NCI-H1436 (cell line): ENCODE results near the gene PLA2G4D.
A peak's percentile ranks its signal among the peaks of the same experiment; 100 is the strongest.

ENCODE experiments used
- DNase-seq: peaks from one replicate; lab custom pipeline; 2025; lab: John Stamatoyannopoulos, UW

PLA2G4D gene

GRCh38 chr15:42050484-42051255 lies 43.7 kb downstream of the PLA2G4D start:
- DNase-seq = no peak

DNA sequence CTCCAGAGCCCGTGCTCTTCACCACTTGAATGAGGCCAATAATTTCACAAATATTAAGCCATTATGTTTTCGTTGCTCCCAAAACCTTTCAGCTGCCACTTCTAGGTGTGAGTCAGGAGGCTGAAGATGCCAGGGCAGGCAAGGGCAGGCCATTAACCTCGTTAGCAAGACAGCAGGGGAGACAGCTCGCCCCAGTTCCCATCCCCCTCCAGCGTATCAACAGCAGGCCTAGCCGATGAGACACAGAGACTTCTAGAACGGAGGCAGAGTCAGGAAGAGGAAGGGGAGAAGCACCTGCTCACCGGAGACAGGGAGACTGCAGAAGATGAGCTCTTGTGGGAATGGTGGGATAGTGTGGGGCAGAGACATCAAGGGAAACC lies 45.6 kb downstream of the PLA2G4D start:
- DNase-seq = no peak

- DNase-seq = no peak
Observed at GRCh38 chr15:42048080-42048820, 46.1 kb downstream of the PLA2G4D start.

DNA sequence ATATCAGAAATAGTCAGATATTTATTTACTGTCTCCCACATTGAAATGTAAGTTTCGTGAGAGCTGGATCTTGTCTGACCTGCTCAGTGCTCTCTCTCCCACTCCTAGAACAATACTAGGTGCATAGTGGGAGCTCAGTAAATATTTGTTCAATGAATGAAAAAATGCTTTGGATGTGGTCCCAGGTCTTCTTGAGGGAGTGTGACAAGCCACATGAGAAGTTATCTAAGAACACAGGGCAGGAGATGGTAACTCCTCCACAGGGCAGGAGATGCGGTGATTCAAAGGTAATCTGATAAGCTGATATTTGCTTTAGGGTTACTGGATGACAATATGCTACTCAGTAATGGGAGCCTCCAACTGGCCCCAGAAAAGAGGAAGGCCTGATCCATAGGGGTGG lies 47.8 kb downstream of the PLA2G4D start:
- DNase-seq = no peak

GRCh38 chr15:42045211-42045615 lies 49.1 kb downstream of the PLA2G4D start:
- no peak for DNase-seq

DNA sequence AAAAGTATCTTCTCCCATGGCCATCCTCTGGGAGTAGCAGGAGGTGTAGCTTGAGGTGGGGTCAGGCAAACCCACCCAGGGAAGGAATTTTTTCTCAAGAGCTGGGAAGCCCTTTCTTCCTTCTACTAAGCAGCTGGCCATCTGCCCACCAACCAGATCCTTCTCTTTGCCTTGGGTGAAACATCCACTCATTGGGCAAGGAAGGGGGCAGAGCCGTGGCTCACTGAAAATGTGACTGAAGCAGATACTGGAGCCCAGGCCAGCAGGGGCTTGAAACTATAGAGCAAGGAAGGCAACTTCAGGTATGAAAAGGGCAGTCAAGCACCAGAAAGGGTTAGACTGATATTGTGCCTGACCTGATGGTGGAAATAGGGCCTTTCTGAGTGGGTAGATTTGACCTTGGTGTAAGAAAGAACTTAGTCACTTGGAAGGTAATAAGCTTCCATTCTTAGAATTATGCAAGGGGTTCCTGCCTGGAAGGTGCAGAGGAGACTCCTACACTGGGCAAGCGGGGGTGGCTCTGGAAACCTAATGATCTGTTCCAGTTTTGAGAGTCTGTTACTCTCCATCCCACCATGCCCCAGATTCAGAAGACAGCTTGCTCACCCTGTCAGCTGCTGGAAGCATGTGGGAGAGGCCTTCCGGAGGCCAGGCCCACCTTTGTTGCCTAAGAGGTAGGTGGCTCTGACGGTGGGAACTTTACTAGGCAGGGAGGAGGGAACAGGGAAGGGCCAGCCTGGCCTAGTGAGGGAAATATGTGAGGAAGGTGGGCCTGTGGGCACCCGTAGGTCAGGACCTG lies 51.6 kb downstream of the PLA2G4D start:
- DNase-seq = no peak

DNA sequence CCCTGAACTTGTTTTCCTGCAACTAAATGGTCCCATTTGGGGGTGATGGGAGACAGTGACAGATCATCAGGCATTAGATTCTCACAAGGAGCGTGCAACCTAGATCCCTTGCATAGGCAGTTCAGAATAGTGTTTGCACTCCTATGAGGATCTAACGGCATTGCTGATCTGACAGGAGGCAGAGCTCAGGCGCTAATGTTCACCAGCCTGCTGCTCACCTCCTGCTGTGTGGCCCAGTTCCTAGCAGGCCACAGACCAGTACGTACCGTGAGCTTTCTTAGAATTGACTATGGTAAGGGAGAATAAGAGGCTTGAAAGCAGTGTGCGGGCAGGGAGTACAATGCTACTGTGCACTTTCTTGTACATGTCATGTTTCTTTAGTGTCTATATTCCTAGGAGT lies 56.0 kb downstream of the PLA2G4D start:
- no peak for DNase-seq

DNA sequence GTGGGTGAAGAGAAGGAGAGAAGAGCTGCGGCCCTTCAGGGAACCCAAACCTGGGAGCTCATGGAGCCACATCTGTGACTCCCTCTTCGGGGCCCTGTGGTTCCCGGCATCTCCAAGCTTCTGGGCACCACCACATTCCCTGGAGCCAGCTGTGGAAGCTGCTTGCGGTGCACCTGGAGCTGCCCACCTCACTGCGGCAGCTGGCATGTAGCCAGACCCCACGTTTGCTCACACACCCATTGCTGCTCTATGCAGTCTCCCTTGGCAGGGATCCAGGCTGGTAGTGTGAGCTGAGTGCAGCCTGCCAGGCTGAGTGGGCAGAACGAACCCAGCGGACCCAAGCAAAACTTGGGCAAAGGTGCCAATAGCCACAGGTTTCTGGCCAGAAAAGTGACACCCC lies 56.7 kb downstream of the PLA2G4D start:
- peak; percentile 72 for DNase-seq

DNA sequence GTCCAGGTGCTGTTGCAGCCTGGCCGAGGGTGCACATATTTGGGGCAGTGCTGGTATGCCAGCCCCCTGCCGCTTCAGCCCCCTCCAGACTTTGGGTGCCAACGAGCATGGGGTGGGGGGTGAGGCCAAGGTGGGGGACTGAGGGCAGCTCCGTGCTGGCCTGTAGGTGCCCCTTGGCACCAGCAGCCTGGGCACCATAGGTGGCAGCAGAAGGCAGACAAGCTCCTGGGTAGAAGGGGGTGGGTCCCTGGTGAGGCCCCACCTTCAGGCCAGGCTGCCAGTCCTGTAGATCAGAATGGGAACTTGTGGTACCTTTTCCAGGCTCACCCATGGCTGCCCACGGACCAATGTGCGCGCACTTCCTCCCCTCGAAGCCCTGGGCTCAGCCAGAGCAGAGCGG lies 57.4 kb downstream of the PLA2G4D start:
- DNase-seq = no peak

DNA sequence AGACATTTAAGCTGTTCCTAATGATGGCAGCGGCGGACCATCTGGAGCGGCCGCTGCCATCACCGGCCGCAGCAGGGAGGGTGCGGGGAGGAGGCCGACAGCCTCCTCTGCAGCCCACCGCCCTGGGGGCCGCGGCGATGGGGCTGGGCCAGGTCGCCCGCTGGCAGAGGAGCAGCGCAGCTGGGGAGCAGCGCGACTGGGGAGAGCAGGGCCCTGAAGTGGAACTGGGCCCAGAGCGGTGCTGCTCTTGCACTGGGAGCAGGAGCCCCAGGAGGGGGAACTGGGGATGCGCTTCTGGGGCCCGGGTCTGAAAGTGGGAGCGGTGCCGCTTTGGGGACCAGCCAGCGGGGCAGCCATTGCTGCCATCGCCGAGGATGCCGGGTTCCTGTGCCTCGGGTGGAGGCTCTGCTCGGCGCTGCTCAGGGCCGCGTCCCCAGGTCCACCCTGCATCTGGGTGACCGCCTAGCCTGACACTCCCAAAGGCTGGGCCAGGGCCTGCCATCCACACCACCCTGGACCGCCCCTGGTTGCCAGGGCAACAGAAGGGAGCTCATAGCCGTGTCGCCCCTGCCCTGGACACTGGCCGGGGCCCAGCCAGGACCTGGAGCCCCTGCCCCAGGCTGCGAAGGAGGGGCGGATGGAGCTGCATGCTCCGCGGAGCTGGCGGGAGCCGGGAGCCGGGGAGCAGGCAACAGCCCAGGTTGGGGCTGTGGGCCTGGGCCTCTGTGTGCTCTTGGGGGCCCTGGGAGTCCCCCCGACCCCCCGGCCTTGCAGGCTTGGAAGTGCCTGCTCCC lies 58.1 kb downstream of the PLA2G4D start:
- DNase-seq = no peak

- no peak for DNase-seq
Observed at GRCh38 chr15:42035435-42035761, 59.0 kb downstream of the PLA2G4D start.

- no peak for DNase-seq
Observed at GRCh38 chr15:42034628-42035434, 59.5 kb downstream of the PLA2G4D start.

GRCh38 chr15:42033214-42033873 lies 61.0 kb downstream of the PLA2G4D start:
- no peak for DNase-seq

DNA sequence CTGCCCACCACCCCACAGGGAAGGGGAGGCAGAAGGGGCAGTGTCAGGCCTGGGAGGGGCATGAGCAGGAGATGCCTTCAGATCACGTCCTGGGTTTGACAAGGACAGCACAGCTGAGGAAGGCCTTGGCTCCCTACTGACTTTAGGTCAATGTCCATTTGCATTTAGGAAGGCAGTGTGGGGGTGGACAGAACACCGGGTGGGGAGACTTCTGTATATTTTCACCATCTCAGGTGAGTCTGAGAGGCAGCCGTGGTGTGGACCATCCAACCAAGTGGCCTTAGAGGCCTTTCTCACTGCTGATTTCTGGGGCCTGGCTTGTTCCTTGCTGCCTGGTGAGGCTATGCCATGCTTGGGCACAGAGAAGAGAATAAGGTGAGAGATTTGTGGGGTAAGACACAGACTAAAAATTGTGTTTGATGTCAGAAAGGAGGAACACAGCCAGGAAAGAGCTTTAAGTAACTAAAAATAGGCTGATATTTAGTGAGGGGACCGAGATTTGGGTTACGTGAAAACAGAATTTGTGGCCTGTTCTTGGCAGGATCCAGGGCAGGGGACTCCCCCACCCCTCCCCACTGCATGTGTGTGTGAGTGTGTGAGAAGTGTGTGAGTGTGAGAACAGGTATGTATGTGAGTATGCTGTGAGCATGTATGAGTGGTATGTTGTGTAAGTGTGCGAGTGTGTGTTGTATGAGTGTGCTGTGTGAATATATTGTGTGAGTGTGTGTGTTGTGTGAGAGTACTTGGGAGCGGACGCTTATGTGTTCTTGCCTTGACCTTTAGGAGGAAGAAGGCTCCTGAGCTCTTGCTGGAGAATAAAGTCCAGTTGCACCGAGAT lies 61.8 kb downstream of the PLA2G4D start:
- DNase-seq = no peak

GRCh38 chr15:42031198-42031915 lies 63.0 kb downstream of the PLA2G4D start:
- no peak for DNase-seq

- DNase-seq = no peak
Observed at GRCh38 chr15:42027521-42027920, 66.8 kb downstream of the PLA2G4D start.

GRCh38 chr15:42024303-42024702 lies 70.1 kb downstream of the PLA2G4D start:
- DNase-seq = no peak

GRCh38 chr15:42021593-42021992 lies 72.8 kb downstream of the PLA2G4D start:
- no peak for DNase-seq

GRCh38 chr15:42020713-42021273 lies 73.6 kb downstream of the PLA2G4D start, which contains the start of gene PLA2G4E:
TSS of gene PLA2G4E (minus strand) at chr15:42021042. CDS start at chr15:42021030, 12 bp downstream.
- no peak for DNase-seq
